ENCODE data around the gene FIBCD1.

FIBCD1 gene

GRCh38 chr9:130890124-130890523 is 48.9 kb downstream of the FIBCD1 start:
- CTCF ChIA-PET = interaction anchor here (1.1 kb wide), 1 partner anchor 156 kb away, joined by 3 read pairs; no protein-coding TSS in a partner anchor
- no peaks in the 10 kb centered on the region for H3K4me1 Mint-ChIP-seq
- DNase-seq = no peak
- H3K27ac Mint-ChIP-seq = no peak overlapping the region
- no peaks in the 10 kb centered on the region for H3K27me3 Mint-ChIP-seq
- H3K4me3 Mint-ChIP-seq = no peak overlapping the region
- H3K9me3 Mint-ChIP-seq = no peaks in the 10 kb centered on the region
- peaks cover 7% of the 10 kb centered on the region for H3K36me3 Mint-ChIP-seq

- Mint-ChIP-seq H3K36me3 (peaks cover 10% of the 10 kb centered on the region), H3K27me3 (no peaks in the 10 kb centered on the region), H3K4me1 (no peaks in the 10 kb centered on the region), H3K9me3 (no peaks in the 10 kb centered on the region), H3K27ac (no peak overlapping the region), H3K4me3 (no peak overlapping the region)
- no peak for DNase-seq
- CTCF ChIA-PET = no interaction called here
Observed at GRCh38 chr9:130888146-130888885, 50.7 kb downstream of the FIBCD1 start.

GRCh38 chr9:130887494-130888144 is 51.4 kb downstream of the FIBCD1 start:
- H3K9me3 Mint-ChIP-seq = no peaks in the 10 kb centered on the region
- no peaks in the 10 kb centered on the region for H3K4me1 Mint-ChIP-seq
- no peaks in the 10 kb centered on the region for H3K27me3 Mint-ChIP-seq
- DNase-seq = no peak
- no peak overlapping the region for H3K27ac Mint-ChIP-seq
- peaks cover 10% of the 10 kb centered on the region for H3K36me3 Mint-ChIP-seq
- CTCF ChIA-PET = no interaction called here
- H3K4me3 Mint-ChIP-seq = no peak overlapping the region

GRCh38 chr9:130886981-130887380 is 52.1 kb downstream of the FIBCD1 start:
- Mint-ChIP-seq H3K27me3 (no peaks in the 10 kb centered on the region), H3K9me3 (no peaks in the 10 kb centered on the region), H3K27ac (no peak overlapping the region), H3K4me3 (no peak overlapping the region), H3K4me1 (no peaks in the 10 kb centered on the region), H3K36me3 (peaks cover 10% of the 10 kb centered on the region)
- CTCF ChIA-PET = no interaction called here
- no peak for DNase-seq

- Mint-ChIP-seq H3K4me3 (no peak overlapping the region), H3K27me3 (no peaks in the 10 kb centered on the region), H3K27ac (no peak overlapping the region), H3K9me3 (no peaks in the 10 kb centered on the region), H3K4me1 (no peaks in the 10 kb centered on the region), H3K36me3 (peaks cover 18% of the 10 kb centered on the region)
- CTCF ChIA-PET = no interaction called here
- DNase-seq = no peak
Observed at GRCh38 chr9:130885484-130886375, 53.3 kb downstream of the FIBCD1 start.

- CTCF ChIA-PET = no interaction called here
- no peak overlapping the region for H3K4me3 Mint-ChIP-seq
- H3K9me3 Mint-ChIP-seq = no peaks in the 10 kb centered on the region
- peaks cover 19% of the 10 kb centered on the region for H3K36me3 Mint-ChIP-seq
- no peak for DNase-seq
- H3K27me3 Mint-ChIP-seq = no peaks in the 10 kb centered on the region
- no peak overlapping the region for H3K27ac Mint-ChIP-seq
- no peaks in the 10 kb centered on the region for H3K4me1 Mint-ChIP-seq
Observed at GRCh38 chr9:130884542-130885483, 54.2 kb downstream of the FIBCD1 start.

GRCh38 chr9:130884111-130884531 is 54.9 kb downstream of the FIBCD1 start:
- DNase-seq = no peak
- Mint-ChIP-seq H3K36me3 (peaks cover 21% of the 10 kb centered on the region), H3K9me3 (no peaks in the 10 kb centered on the region), H3K4me1 (no peaks in the 10 kb centered on the region), H3K4me3 (no peak overlapping the region), H3K27ac (peak overlapping the region; percentile 17), H3K27me3 (no peaks in the 10 kb centered on the region)
- CTCF ChIA-PET = no interaction called here

GRCh38 chr9:130883479-130883878 is 55.6 kb downstream of the FIBCD1 start:
- H3K27ac Mint-ChIP-seq = no peak overlapping the region
- H3K36me3 Mint-ChIP-seq = peaks cover 23% of the 10 kb centered on the region
- H3K9me3 Mint-ChIP-seq = no peaks in the 10 kb centered on the region
- no peaks in the 10 kb centered on the region for H3K4me1 Mint-ChIP-seq
- CTCF ChIA-PET = interaction anchor here (0.7 kb wide), 1 partner anchor 14 kb away, joined by 3 read pairs; no protein-coding TSS in a partner anchor
- no peak for DNase-seq
- H3K27me3 Mint-ChIP-seq = no peaks in the 10 kb centered on the region
- no peak overlapping the region for H3K4me3 Mint-ChIP-seq

- Mint-ChIP-seq H3K9me3 (no peaks in the 10 kb centered on the region), H3K27me3 (no peaks in the 10 kb centered on the region), H3K4me1 (no peaks in the 10 kb centered on the region), H3K36me3 (peaks cover 23% of the 10 kb centered on the region), H3K27ac (no peak overlapping the region), H3K4me3 (no peak overlapping the region)
- CTCF ChIA-PET = interaction anchor here (0.7 kb wide), 1 partner anchor 14 kb away, joined by 3 read pairs; no protein-coding TSS in a partner anchor
- no peak for DNase-seq
Observed at GRCh38 chr9:130882696-130883225, 56.3 kb downstream of the FIBCD1 start.

GRCh38 chr9:130881516-130881915 is 57.5 kb downstream of the FIBCD1 start:
- Mint-ChIP-seq H3K36me3 (peaks cover 21% of the 10 kb centered on the region), H3K4me1 (no peaks in the 10 kb centered on the region), H3K4me3 (no peak overlapping the region), H3K9me3 (no peaks in the 10 kb centered on the region), H3K27ac (no peak overlapping the region), H3K27me3 (no peaks in the 10 kb centered on the region)
- CTCF ChIA-PET = no interaction called here
- no peak for DNase-seq

GRCh38 chr9:130880599-130881220 is 58.3 kb downstream of the FIBCD1 start:
- no peak overlapping the region for H3K27ac Mint-ChIP-seq
- no peaks in the 10 kb centered on the region for H3K27me3 Mint-ChIP-seq
- CTCF ChIA-PET = interaction anchor here (0.7 kb wide), 1 partner anchor 10 kb away, joined by 3 read pairs; no protein-coding TSS in a partner anchor

GRCh38 chr9:130879863-130880411 is 59.1 kb downstream of the FIBCD1 start:
- Mint-ChIP-seq H3K4me3 (no peak overlapping the region), H3K4me1 (no peaks in the 10 kb centered on the region), H3K9me3 (no peaks in the 10 kb centered on the region), H3K36me3 (peaks cover 21% of the 10 kb centered on the region), H3K27ac (no peak overlapping the region), H3K27me3 (no peaks in the 10 kb centered on the region)
- CTCF ChIA-PET = no interaction called here
- DNase-seq = no peak

More at GRCh38 chr9:130880599-130881220, 58.3 kb downstream of the FIBCD1 start:
- Mint-ChIP-seq H3K36me3 (peaks cover 19% of the 10 kb centered on the region), H3K4me1 (no peaks in the 10 kb centered on the region), H3K4me3 (no peak overlapping the region), H3K9me3 (no peaks in the 10 kb centered on the region)
- no peak for DNase-seq

- Mint-ChIP-seq H3K36me3 (peaks cover 22% of the 10 kb centered on the region), H3K4me3 (no peak overlapping the region)
- CTCF ChIA-PET = no interaction called here
Observed at GRCh38 chr9:130878295-130878694, 60.8 kb downstream of the FIBCD1 start.

More at GRCh38 chr9:130878295-130878694, 60.8 kb downstream of the FIBCD1 start:
- H3K27me3 Mint-ChIP-seq = no peaks in the 10 kb centered on the region
- H3K9me3 Mint-ChIP-seq = no peaks in the 10 kb centered on the region
- H3K27ac Mint-ChIP-seq = no peak overlapping the region
- DNase-seq = no peak
- H3K4me1 Mint-ChIP-seq = no peaks in the 10 kb centered on the region
